Progenitor cell of endocrine pancreas (in vitro differentiated cells): ENCODE measurements around the gene ACYP2. TPM values are rescaled to one million over a fixed set of nuclear protein-coding genes. Genes with fewer than 3 reads are reported as not detected.
"Not testable (repeated sequence)": the region's sequence is repeated elsewhere in the genome, so short reads cannot be mapped to it uniquely, and the experiment has no call there.

Experiments
- DNase-seq: peaks from one replicate; pipeline ENCODE4 v3.0.0; 2021; ENCODE audit warnings: low spot score; ENCODE audit not compliant: unreplicated experiment
- H3K27ac Mint-ChIP-seq: 2 replicates; pipeline ENCODE4 v1.8.0; 2021; ENCODE audit warnings: mild to moderate bottlenecking, moderate library complexity, mixed read lengths
- H3K27me3 Mint-ChIP-seq: 2 replicates; pipeline ENCODE4 v1.8.0; 2021; ENCODE audit warnings: mixed read lengths
- H3K36me3 Mint-ChIP-seq: 2 replicates; pipeline ENCODE4 v1.8.0; 2022; ENCODE audit warnings: mixed read lengths; ENCODE audit not compliant: insufficient read depth
- H3K4me1 Mint-ChIP-seq: 2 replicates; pipeline ENCODE4 v1.8.0; 2021; ENCODE audit warnings: low read depth, mixed read lengths
- H3K4me3 Mint-ChIP-seq: 2 replicates; pipeline ENCODE4 v1.8.0; 2021; ENCODE audit warnings: low read depth, mild to moderate bottlenecking, moderate library complexity, mixed read lengths
- H3K9me3 Mint-ChIP-seq: 2 replicates; pipeline ENCODE4 v1.8.0; 2021; ENCODE audit warnings: low read depth, mixed read lengths
- CTCF ChIP-seq: fragments of 200-600 bp; sonication (generic); IDR thresholded peaks from one replicate; pipeline ENCODE4 v1.5.0; 2021; ENCODE audit warnings: antibody characterized with exemption, mild to moderate bottlenecking; ENCODE audit not compliant: unreplicated experiment
- total RNA-seq: library from RNA; stranded (reverse); gene quantifications from 2 replicates; pipeline ENCODE4 v1.2.1, GENCODE V29; 2021

The ACYP2 gene
- total RNA-seq, 1 donor from 2014 or later = 8.6 TPM

GRCh38 chr2:54114936-54115283 is 505 bp upstream of the ACYP2 start:
- TF ChIP-seq CTCF = no peak
- peaks cover 7% of the 10 kb centered on the region for H3K9me3 Mint-ChIP-seq
- peaks cover 4% of the 10 kb centered on the region for H3K27me3 Mint-ChIP-seq
- peaks cover 5% of the 10 kb centered on the region for H3K4me1 Mint-ChIP-seq
- peaks cover 2% of the 10 kb centered on the region for H3K36me3 Mint-ChIP-seq
- no peak for DNase-seq
- H3K4me3 Mint-ChIP-seq = peak overlapping the region; percentile 89
- H3K27ac Mint-ChIP-seq = peak overlapping the region; percentile 100

- not testable (repeated sequence) for H3K27ac Mint-ChIP-seq, H3K4me1 Mint-ChIP-seq, DNase-seq, H3K36me3 Mint-ChIP-seq, H3K9me3 Mint-ChIP-seq, H3K27me3 Mint-ChIP-seq, H3K4me3 Mint-ChIP-seq
Measured at GRCh38 chr2:54116598-54116997, 1.2 kb downstream of the ACYP2 start.

- Mint-ChIP-seq H3K9me3 (peaks cover 7% of the 10 kb centered on the region), H3K27ac (no peak overlapping the region), H3K36me3 (peaks cover 2% of the 10 kb centered on the region), H3K4me3 (no peak overlapping the region), H3K27me3 (peaks cover 3% of the 10 kb centered on the region), H3K4me1 (no peaks in the 10 kb centered on the region)
- DNase-seq = no peak
- no peak for TF ChIP-seq CTCF
Measured at GRCh38 chr2:54120950-54121349, 5.5 kb downstream of the ACYP2 start.

GRCh38 chr2:54122171-54122935 is 6.9 kb downstream of the ACYP2 start:
- Mint-ChIP-seq H3K27ac (no peak overlapping the region), H3K36me3 (no peaks in the 10 kb centered on the region), H3K27me3 (peaks cover 3% of the 10 kb centered on the region), H3K4me3 (no peak overlapping the region), H3K4me1 (no peaks in the 10 kb centered on the region), H3K9me3 (no peaks in the 10 kb centered on the region)
- no peak for DNase-seq
- TF ChIP-seq CTCF = no peak

- DNase-seq = no peak
- no peaks in the 10 kb centered on the region for H3K36me3 Mint-ChIP-seq
- H3K9me3 Mint-ChIP-seq = no peaks in the 10 kb centered on the region
- H3K4me1 Mint-ChIP-seq = no peaks in the 10 kb centered on the region
- H3K27ac Mint-ChIP-seq = no peak overlapping the region
- H3K4me3 Mint-ChIP-seq = no peak overlapping the region
- TF ChIP-seq CTCF = no peak
- H3K27me3 Mint-ChIP-seq = peaks cover 3% of the 10 kb centered on the region
Measured at GRCh38 chr2:54122939-54123338, 7.5 kb downstream of the ACYP2 start.

- not testable (repeated sequence) for H3K9me3 Mint-ChIP-seq
Measured at GRCh38 chr2:54127174-54127573, 11.8 kb downstream of the ACYP2 start.

More at GRCh38 chr2:54127174-54127573, 11.8 kb downstream of the ACYP2 start:
- H3K36me3 Mint-ChIP-seq, H3K4me1 Mint-ChIP-seq, H3K4me3 Mint-ChIP-seq, DNase-seq, H3K27ac Mint-ChIP-seq, H3K27me3 Mint-ChIP-seq: not testable (repeated sequence)
